ENCODE measurements around the gene SOD2. TPM values are rescaled to one million over a fixed set of nuclear protein-coding genes. Genes with fewer than 3 reads are reported as not detected.
"Not testable (repeated sequence)": the region's sequence is repeated elsewhere in the genome, so short reads cannot be mapped to it uniquely, and the experiment has no call there.

Gene SOD2
- 75.2 TPM for total RNA-seq

GRCh38 chr6:159693128-159693893 is at the start of gene SOD2:
TSS of gene SOD2 (minus strand) at chr6:159693241. CDS start at chr6:159693167, 74 bp downstream.
- DNase-seq: peak; percentile 84

GRCh38 chr6:159742165-159742564 is 49.1 kb upstream of the SOD2 start:
- no peak for DNase-seq

GRCh38 chr6:159739341-159739740 is 46.3 kb upstream of the SOD2 start:
- no peak for DNase-seq

- no peak for DNase-seq
These were observed 43.9 kb upstream of the SOD2 start for GRCh38 chr6:159736908-159737307.

- not testable (repeated sequence) for DNase-seq
These were observed 40.4 kb upstream of the SOD2 start for GRCh38 chr6:159733395-159733794.

GRCh38 chr6:159732550-159732949 is 39.5 kb upstream of the SOD2 start:
- not testable (repeated sequence) for DNase-seq

GRCh38 chr6:159730332-159730676 is 37.3 kb upstream of the SOD2 start:
- DNase-seq: no peak

GRCh38 chr6:159729598-159730331 is 36.7 kb upstream of the SOD2 start:
- DNase-seq: no peak

- no peak for DNase-seq
These were observed 35.5 kb upstream of the SOD2 start for GRCh38 chr6:159728531-159728964.

GRCh38 chr6:159727717-159728445 is 34.8 kb upstream of the SOD2 start:
- peak; percentile 80 for DNase-seq

- DNase-seq: peak; percentile 92
These were observed 34.1 kb upstream of the SOD2 start, which contains the start of gene WTAP for GRCh38 chr6:159726918-159727716. TSS of gene WTAP (plus strand) at chr6:159727506. CDS start at chr6:159736266, 8,760 bp downstream.

- no peak for DNase-seq
These were observed 33.3 kb upstream of the SOD2 start for GRCh38 chr6:159726255-159726917.

GRCh38 chr6:159725208-159725607 is 32.2 kb upstream of the SOD2 start:
- not testable (repeated sequence) for DNase-seq

- no peak for DNase-seq
These were observed 31.7 kb upstream of the SOD2 start for GRCh38 chr6:159724778-159725177.

GRCh38 chr6:159723259-159723658 is 30.2 kb upstream of the SOD2 start:
- DNase-seq: no peak

GRCh38 chr6:159722655-159723054 is 29.6 kb upstream of the SOD2 start:
- no peak for DNase-seq

GRCh38 chr6:159721981-159722380 is 28.9 kb upstream of the SOD2 start:
- DNase-seq: not testable (repeated sequence)

GRCh38 chr6:159720708-159721107 is 27.7 kb upstream of the SOD2 start:
- DNase-seq: no peak

- no peak for DNase-seq
These were observed 26.2 kb upstream of the SOD2 start for GRCh38 chr6:159719287-159719686.

GRCh38 chr6:159718634-159719033 is 25.6 kb upstream of the SOD2 start:
- DNase-seq: no peak
